ENCODE measurements around the gene UBLCP1. TPM values are rescaled to one million over a fixed set of nuclear protein-coding genes. Genes with fewer than 3 reads are reported as not detected.

The UBLCP1 gene
- polyA plus RNA-seq, 1 donor from 2014 or later = 42.5 TPM

GRCh38 chr5:159330131-159330800 is 67.2 kb downstream of the UBLCP1 start, which contains the start of gene IL12B:
IL12B (minus strand) TSS chr5:159330487; CDS start chr5:159326782, 3,705 bp downstream.
- no peak for TF ChIP-seq EZH2 (IDR thresholded peaks at IDR 0.05; ENCODE audit: borderline replicate concordance, insufficient read depth, low read length, poor library complexity, severe bottlenecking)
- no peak for TF ChIP-seq TAF1 (IDR thresholded peaks at IDR 0.05; ENCODE audit: low read depth)
- no peak for TF ChIP-seq POLR2AphosphoS5 (IDR thresholded peaks at IDR 0.05)
- no peak for TF ChIP-seq CTCF (IDR thresholded peaks at IDR 0.05; ENCODE audit: poor library complexity, severe bottlenecking)
- no peak for TF ChIP-seq EP300 (conservative IDR thresholded peaks at IDR 0.05; ENCODE audit: poor library complexity, severe bottlenecking)
- no peak for TF ChIP-seq RAD21 (conservative IDR thresholded peaks at IDR 0.05)
- TF ChIP-seq, protein P1, sequence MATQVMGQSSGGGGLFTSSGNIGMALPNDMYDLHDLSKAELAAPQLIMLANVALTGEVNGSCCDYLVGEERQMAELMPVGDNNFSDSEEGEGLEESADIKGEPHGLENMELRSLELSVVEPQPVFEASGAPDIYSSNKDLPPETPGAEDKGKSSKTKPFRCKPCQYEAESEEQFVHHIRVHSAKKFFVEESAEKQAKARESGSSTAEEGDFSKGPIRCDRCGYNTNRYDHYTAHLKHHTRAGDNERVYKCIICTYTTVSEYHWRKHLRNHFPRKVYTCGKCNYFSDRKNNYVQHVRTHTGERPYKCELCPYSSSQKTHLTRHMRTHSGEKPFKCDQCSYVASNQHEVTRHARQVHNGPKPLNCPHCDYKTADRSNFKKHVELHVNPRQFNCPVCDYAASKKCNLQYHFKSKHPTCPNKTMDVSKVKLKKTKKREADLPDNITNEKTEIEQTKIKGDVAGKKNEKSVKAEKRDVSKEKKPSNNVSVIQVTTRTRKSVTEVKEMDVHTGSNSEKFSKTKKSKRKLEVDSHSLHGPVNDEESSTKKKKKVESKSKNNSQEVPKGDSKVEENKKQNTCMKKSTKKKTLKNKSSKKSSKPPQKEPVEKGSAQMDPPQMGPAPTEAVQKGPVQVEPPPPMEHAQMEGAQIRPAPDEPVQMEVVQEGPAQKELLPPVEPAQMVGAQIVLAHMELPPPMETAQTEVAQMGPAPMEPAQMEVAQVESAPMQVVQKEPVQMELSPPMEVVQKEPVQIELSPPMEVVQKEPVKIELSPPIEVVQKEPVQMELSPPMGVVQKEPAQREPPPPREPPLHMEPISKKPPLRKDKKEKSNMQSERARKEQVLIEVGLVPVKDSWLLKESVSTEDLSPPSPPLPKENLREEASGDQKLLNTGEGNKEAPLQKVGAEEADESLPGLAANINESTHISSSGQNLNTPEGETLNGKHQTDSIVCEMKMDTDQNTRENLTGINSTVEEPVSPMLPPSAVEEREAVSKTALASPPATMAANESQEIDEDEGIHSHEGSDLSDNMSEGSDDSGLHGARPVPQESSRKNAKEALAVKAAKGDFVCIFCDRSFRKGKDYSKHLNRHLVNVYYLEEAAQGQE (IDR thresholded peaks at IDR 0.05; ENCODE audit: borderline replicate concordance) = no peak
- TF ChIP-seq MXI1 (conservative IDR thresholded peaks at IDR 0.05; ENCODE audit: poor library complexity, severe bottlenecking) = no peak
- no peak for TF ChIP-seq SMC3 (conservative IDR thresholded peaks at IDR 0.05; ENCODE audit: poor library complexity)
- H3F3A ChIP-seq (ENCODE audit: insufficient read depth, low read length, poor library complexity, severe bottlenecking) = no peaks in the 10 kb centered on the region
- peak within 1 kb of the TSS; percentile 51 for H3K4me3 ChIP-seq (ENCODE audit: low read length)
- no peaks in the 10 kb centered on the region for H3K36me3 ChIP-seq (ENCODE audit: insufficient read depth, low read length)
- H2AFZ ChIP-seq (ENCODE audit: low read depth, low read length) = no peak within 1 kb of the TSS
- H3K79me2 ChIP-seq (replicated peaks; ENCODE audit: insufficient read depth, low read length) = no peaks in the 10 kb centered on the region
- H4K20me1 ChIP-seq (ENCODE audit: insufficient read depth) = no peaks in the 10 kb centered on the region
- H3K9ac ChIP-seq (ENCODE audit: low read length) = no peak within 1 kb of the TSS
- H3K4me2 ChIP-seq (ENCODE audit: low read length) = no peak within 1 kb of the TSS
- H3K9me3 ChIP-seq (ENCODE audit: low read length) = no peaks in the 10 kb centered on the region
- H3K27ac ChIP-seq (ENCODE audit: low read length) = no peak within 1 kb of the TSS
- no peaks in the 10 kb centered on the region for H3K9me2 ChIP-seq (ENCODE audit: insufficient read depth, low read length)
- H3K27me3 ChIP-seq (ENCODE audit: insufficient read depth, low read depth, low read length) = peaks cover 5% of the 10 kb centered on the region

GRCh38 chr5:159331093-159331973 is 68.2 kb downstream of the UBLCP1 start:
- Histone ChIP-seq H3K4me2 (ENCODE audit: low read length) (no peak overlapping the region), H2AFZ (ENCODE audit: low read depth, low read length) (no peak overlapping the region), H3K9ac (ENCODE audit: low read length) (no peak overlapping the region), H4K20me1 (ENCODE audit: insufficient read depth) (no peaks in the 10 kb centered on the region), H3K9me3 (ENCODE audit: low read length) (no peaks in the 10 kb centered on the region), H3F3A (ENCODE audit: insufficient read depth, low read length, poor library complexity, severe bottlenecking) (no peaks in the 10 kb centered on the region), H3K9me2 (ENCODE audit: insufficient read depth, low read length) (no peaks in the 10 kb centered on the region), H3K27me3 (ENCODE audit: insufficient read depth, low read depth, low read length) (peaks cover 5% of the 10 kb centered on the region), H3K27ac (ENCODE audit: low read length) (no peak overlapping the region), H3K4me3 (ENCODE audit: low read length) (peak overlapping the region; percentile 51), H3K36me3 (ENCODE audit: insufficient read depth, low read length) (no peaks in the 10 kb centered on the region), H3K79me2 (replicated peaks; ENCODE audit: insufficient read depth, low read length) (no peaks in the 10 kb centered on the region)
- TF ChIP-seq RAD21 (conservative IDR thresholded peaks at IDR 0.05) (peak; percentile 50), TAF1 (IDR thresholded peaks at IDR 0.05; ENCODE audit: low read depth) (no peak), SMC3 (conservative IDR thresholded peaks at IDR 0.05; ENCODE audit: poor library complexity) (peak; percentile 49), POLR2AphosphoS5 (IDR thresholded peaks at IDR 0.05) (no peak), EZH2 (IDR thresholded peaks at IDR 0.05; ENCODE audit: borderline replicate concordance, insufficient read depth, low read length, poor library complexity, severe bottlenecking) (no peak), MXI1 (conservative IDR thresholded peaks at IDR 0.05; ENCODE audit: poor library complexity, severe bottlenecking) (no peak), CTCF (IDR thresholded peaks at IDR 0.05; ENCODE audit: poor library complexity, severe bottlenecking) (peak; percentile 66), EP300 (conservative IDR thresholded peaks at IDR 0.05; ENCODE audit: poor library complexity, severe bottlenecking) (no peak)
